NCI-H2196 (cell line): Measurements from ENCODE around the gene NEO1.
A peak's percentile ranks its signal among the peaks of the same experiment; 100 is the strongest.

Experiments used
- DNase-seq: peaks from one replicate; lab custom pipeline; 2025; ENCODE audit not compliant: unreplicated experiment; lab: John Stamatoyannopoulos, UW

NEO1 gene, protein sequence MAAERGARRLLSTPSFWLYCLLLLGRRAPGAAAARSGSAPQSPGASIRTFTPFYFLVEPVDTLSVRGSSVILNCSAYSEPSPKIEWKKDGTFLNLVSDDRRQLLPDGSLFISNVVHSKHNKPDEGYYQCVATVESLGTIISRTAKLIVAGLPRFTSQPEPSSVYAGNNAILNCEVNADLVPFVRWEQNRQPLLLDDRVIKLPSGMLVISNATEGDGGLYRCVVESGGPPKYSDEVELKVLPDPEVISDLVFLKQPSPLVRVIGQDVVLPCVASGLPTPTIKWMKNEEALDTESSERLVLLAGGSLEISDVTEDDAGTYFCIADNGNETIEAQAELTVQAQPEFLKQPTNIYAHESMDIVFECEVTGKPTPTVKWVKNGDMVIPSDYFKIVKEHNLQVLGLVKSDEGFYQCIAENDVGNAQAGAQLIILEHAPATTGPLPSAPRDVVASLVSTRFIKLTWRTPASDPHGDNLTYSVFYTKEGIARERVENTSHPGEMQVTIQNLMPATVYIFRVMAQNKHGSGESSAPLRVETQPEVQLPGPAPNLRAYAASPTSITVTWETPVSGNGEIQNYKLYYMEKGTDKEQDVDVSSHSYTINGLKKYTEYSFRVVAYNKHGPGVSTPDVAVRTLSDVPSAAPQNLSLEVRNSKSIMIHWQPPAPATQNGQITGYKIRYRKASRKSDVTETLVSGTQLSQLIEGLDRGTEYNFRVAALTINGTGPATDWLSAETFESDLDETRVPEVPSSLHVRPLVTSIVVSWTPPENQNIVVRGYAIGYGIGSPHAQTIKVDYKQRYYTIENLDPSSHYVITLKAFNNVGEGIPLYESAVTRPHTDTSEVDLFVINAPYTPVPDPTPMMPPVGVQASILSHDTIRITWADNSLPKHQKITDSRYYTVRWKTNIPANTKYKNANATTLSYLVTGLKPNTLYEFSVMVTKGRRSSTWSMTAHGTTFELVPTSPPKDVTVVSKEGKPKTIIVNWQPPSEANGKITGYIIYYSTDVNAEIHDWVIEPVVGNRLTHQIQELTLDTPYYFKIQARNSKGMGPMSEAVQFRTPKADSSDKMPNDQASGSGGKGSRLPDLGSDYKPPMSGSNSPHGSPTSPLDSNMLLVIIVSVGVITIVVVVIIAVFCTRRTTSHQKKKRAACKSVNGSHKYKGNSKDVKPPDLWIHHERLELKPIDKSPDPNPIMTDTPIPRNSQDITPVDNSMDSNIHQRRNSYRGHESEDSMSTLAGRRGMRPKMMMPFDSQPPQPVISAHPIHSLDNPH (N-terminal part only)

DNA sequence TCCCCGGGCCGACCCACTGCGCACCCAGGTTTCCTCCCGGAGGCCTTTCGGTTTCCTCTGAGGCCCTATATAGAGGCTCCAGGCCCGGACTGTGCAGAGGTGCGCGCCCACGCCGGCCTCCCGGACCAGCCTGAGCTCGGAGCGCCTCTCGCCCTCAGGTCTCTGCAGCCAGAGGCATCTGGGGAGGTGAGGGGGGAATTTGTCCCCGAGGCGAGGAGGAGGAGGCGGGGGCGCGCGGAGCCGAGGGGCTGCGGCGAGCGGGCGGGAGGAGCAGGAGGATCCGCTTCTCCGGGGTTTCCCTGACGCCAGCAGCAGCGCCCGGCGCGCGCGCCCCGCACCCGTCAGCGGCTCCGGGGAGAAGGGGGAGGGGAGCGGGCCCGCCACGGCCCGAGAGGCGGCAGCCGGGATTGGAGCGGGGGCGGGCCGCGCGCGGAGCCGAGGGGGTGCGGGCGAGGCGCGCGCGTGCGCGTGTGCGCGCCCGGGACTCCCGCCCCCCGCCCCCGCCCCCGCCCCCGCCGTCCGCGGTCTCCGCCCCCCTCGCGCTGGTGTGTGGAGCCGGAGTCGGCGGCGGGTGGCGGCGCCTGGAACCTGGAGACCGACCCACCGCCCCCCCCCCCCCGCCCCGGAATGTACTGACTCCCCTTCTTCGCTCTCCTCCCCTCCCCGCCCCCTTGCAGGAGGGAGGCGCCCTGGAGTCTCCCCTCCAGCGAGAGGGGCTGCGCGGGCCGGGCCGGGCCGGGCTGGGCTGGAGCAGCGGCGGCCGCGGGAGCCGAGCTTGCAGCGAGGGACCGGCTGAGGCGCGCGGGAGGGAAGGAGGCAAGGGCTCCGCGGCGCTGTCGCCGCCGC, at the start of gene NEO1:
Gene NEO1, plus strand, starts transcription at position 657 of the 846 bp plus-strand sequence. CDS start 213 bp downstream, outside the sequence.
- peak; percentile 80 for DNase-seq

DNA sequence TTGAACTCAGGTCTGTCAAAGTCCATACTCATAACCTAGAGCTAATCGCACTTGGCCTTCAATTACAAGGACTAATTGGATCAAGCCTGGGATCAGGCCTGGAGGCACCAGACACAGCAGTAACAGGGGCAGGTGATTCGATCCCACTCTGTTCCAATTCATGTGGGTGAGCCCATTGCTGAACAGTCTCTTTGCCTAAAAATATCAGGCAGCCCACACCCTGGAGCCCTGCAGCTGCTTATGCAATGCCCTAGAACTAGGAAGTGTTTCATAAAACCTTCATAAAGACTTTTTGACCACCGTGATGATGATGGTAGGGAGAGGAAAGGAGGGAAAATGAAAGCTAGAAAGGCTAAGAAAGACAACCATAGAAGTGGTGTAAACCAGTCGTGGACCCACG, 47.8 kb upstream of the NEO1 start:
- DNase-seq = no peak

DNA sequence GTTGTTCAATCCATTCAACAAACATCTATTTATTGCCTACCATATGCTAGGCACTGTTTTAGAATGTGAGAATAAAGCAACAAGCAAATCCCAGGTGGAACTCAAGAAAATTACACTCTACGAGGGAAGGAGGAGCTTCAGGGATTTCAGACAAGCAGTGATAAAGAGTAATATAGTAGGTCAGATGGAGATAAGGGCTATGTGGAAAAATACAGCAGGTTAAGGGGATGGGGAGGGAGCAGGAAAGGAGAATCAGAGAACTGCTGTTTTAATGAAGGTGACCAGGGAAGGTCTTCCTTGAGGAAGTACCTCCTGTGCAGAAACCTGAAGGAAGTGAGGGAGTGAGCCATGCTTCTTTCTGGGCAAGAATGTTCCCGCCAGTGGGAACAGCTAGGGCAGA, 47.2 kb upstream of the NEO1 start:
- no peak for DNase-seq

DNA sequence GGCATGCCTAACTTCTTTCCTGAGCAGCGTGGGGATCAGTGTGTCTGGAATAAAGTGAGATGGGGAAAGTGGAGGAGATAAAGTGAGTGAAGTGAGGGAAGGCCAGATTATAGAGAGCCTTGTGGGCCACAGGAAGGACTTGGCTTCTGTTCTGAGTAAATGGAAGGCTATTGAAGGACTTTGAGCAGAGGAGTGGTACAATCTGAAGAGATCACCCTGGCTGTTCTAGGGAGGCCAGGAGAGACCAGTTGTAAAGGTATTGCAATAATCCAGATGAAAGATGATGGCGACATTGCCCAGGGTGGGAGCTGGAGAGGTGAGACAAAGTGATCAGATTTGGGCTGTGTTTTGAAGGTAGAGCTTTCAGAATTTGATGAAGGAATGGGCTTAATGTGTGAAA, 46.8 kb upstream of the NEO1 start:
- no peak for DNase-seq

DNA sequence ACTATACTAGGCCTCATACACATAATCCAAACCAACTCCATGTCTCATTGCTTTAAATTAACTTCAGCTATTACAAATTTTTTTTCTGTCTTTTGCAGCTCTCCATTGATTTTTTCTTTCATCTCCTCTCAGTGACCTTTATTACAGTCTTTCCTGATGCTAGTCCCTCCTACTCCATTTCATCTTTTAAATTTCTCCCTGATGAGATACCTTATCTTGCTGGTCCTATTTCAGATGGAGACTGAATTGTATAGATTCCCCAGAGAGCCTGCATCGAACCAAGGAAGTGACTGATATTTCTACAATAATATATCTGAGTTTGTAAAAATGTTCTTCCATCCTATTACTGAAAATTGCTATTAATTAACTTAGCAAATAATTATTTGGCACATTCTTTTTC, 45.7 kb upstream of the NEO1 start:
- no peak for DNase-seq

DNA sequence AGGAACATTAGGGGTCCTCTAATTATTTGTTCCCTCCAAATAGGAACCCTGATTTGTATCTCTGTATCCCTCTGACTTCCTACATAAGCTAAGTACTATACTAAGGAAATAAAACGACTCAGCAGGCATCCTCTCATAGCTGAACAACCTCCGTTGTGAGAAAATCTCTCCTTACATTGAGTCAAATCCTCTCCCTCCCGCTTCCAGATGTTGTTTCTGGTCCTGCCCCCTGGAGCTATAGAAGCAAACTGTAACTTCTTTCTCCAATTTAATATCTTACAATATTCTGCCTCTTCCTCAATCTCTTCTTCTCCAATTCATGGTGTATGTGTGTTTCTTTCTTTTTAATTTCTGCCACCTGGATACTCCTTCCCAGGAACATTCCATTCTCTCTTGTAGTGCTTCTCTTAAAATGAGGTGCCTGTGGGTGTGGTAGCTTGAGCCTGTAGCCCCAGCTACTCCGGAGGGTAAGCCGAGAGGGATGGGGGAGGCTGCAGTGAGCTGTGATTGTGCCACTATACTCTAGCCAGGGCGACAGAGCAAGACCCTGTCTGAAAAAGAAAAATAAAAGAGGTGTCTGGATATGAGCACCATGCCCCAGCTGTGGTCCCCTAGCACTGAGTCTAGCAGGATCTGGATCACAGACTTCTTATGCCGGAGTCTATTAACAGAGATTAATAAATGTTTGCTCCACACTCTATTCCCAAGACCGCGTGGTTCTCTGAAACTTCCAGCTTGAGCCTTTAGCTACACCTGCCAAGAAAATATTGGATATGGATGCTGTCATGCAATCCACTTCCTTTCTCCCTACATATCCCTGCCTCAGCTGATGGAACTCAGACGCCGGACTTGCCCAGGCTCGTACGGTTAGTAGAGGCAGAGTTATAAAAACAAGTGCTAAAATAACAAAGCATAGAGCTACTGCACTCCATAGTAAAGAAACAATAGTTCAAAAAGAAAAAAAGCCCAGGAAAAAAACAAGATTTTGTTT, 42.9 kb upstream of the NEO1 start:
- no peak for DNase-seq

DNA sequence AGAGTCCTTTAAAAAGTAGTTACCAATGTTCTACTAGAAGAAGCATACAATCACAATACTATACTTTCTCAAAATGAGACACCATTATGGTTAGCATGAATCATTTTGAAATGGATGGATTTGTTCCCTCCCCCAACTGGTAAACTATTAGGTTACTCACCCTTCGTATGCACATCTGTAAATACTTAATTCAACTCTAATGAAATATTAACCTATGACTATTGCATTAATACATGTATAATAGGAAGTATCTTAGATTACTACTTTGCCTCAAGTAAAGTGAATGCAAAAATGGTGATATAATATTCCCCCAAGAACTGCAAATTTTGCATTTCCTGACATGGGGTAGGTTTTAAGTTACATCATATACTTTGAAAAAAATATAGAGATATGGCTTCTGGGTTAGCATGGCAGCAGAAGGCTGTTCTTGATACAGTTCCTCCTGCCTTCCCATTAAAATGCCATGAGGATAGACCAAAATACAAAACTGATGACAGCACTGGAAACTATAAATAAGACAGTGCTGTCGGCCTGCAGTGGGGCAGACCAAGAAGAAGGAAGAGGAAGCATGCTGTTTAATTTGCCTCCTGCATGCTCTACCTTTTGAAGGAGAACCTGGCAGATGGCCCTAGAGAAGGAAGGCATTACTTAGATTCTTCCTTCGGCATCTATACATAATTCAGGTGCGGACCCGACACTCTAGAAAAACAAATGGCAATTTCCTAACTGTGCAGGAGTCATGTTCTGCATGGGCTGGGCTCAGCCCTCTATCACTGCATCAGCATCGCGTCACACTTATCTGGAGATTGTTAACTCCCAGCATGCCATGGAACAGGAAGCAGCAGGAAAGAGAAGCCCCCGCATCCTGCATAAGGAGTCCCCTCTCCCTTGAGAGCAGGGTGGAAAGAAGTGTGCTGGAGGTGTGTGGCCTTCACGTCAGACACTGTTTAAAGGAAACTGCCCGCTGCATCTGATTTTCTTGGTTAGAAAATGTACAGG, 41.8 kb upstream of the NEO1 start:
- DNase-seq = no peak

DNA sequence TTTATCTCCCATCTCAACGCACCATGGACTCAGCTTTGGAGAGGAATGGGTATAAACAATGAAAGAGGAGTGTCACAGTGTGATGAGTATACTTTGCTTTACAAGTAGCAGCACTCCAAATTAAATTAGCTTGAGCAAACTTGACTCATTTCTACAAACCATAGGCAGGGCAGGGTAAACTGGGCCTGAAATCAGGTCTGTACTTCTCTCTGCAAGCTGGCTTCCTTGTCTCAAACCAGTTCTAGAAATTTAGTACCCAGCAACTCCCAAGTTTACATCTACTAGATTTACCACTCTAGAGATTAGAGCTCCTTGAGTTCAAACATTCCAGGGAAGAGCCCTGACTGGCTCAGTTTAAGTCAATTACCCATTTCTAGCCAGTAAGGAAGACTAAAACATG, 37.4 kb upstream of the NEO1 start:
- no peak for DNase-seq

DNA sequence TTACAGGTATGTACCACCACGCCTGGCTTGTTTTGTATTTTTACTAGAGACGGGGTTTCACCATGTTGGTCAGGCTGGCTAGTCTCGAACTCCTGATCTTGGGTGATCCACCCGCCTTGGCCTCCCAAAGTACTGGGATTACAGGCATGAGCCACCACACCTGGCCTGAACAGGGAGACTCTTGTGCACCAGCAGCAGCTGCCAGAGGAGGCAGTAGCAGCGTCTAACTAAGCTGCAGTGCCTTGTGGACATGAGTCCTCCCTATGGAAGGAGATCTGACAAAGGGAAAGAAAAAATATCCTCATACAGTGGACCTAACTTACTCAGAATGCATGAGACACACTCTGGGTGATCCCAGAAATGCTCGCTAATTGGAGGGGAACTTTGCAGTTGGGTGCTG, 36.8 kb upstream of the NEO1 start:
- DNase-seq = no peak

DNA sequence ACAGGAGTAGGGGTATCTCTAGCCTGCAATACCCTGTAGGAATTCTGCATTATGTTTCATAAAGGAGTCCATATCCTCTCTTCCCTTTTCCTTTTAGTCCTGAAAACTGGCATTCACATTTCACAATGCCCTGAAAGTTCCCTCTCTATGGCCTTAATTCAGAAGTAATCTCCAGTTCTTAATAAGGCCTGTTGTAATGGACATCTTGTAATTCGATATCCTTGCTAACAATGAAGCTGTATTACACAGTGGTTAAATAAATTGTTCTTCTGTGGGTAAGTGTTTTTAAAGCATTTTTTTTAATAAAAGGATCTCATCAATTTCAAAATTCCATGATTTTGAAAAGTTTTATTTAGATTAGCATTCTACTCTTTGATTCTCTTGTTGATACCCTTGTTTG, 34.3 kb upstream of the NEO1 start:
- no peak for DNase-seq

DNA sequence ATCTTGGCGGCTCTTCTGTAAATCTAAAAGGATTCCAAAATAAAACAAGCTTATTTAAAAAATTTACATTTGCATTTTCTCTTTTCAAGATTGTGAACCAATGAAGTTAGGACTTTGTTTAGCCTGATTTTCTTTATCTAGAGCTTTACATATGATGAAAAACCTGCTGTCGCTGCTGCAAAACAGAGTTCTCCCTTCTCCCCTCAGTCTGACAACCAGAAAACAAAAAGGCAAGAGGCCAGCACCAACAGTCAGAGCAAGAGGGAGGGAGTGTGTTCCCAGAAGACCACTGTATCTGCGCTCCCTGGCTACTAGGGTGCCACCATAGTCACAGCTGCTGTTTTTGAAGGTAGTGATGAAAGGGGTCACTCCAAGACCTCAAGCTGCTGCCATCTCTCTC, 33.1 kb upstream of the NEO1 start:
- no peak for DNase-seq

DNA sequence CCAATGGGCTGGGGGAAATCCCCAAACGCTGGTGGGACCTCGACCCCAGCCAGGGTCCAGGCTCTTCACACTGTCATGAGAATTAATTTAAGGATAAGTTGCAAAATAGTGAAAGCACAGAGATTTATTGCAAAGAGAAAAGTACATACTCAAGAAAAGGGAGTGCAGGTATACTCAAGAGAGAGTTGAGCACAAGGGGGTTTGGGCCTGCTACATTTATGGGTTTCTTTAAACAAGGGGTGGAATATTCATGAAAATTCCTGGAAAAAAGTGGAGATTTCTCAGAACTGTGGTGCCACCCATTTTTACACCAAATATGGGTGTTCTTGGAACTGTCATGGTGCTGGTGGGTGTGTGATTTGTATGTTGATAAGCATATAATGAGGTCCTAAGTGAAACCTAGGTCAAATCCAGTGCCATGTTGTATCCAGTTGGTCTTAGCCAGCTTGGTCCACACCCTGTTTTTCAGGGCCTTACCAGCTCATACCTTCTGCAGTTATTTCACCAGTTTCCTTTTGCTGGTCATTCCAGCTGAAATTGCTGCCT, 32.6 kb upstream of the NEO1 start:
- no peak for DNase-seq

DNA sequence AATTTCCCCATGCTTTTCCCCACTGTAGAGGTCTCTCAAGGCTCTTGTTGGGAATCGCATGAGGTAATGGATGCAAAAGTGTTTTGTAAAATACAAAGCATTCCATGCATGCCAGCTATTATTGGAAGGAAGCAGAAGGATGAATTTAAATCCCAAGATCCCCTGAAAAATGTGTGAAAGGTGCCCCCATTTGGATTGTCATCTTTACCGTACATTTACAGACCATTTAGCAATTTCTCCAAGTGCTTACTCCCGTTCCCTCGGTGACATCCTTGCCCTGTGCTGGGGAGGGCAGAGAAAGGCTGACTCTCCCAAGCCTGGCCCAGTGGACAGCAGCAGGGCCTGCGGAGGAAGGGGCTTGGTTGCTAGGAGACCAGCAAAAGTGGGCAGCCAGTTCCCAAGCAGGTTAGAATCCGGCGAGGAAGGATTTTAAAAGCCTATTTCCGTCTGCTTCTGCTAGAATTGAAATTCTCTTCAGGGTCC, 31.1 kb upstream of the NEO1 start:
- no peak for DNase-seq

DNA sequence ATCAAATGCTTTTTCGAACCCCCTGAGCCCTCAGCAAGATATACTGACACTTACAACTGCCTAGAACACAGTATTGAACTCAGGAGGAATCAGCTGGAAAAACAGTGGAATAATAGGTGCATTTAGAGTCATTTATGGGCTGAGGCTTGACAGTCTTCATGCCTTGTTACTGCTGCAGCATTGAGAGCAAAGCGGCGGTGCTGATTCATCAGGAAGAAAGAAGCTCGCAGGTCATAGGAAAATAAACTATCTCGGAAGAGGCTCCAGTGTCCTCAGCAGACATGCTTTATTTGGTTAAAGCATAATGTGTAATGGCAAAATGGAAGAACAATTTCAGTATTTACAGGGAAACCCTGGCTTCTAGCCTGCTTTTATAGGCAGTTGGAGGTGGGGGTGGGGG, 30.1 kb upstream of the NEO1 start:
- no peak for DNase-seq

DNA sequence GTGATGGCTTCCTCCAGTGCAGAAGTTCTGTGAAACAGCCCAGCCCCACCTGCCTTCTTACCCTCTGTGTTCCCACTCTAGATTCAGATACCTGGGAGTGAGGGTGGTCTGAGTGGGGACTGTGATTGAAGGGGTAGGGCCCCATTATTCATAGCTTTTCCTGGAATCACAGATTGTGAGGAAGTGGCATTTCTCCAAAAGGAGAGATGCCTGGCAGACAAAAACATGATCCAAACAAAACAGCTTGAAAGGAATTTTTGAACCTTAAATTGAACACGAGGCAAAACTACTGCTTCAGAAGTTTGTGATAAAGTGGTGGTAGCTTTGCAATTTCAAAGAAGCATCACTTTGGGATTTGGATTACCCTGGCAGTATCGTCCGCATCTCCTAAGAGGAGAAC, 29.2 kb upstream of the NEO1 start:
- no peak for DNase-seq

DNA sequence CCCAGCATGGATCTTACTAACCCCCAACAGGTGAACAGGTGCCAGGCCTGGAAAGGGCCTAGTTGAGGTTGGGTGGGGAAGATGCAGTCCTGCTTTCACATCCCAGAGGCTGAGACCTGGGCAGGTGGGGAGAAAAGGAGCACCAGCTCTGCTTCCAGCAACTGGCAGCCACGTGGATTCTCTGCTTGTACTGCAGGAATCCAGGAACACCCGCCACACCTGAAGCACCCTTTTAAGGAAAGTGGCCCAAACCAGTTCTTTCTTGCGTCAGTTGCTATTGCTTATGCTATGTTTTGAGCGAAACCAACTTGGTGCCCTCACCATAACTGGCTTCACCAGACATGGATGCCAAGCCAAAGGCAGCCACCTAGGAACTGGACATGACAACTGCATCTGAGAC, 28.1 kb upstream of the NEO1 start:
- DNase-seq = no peak

DNA sequence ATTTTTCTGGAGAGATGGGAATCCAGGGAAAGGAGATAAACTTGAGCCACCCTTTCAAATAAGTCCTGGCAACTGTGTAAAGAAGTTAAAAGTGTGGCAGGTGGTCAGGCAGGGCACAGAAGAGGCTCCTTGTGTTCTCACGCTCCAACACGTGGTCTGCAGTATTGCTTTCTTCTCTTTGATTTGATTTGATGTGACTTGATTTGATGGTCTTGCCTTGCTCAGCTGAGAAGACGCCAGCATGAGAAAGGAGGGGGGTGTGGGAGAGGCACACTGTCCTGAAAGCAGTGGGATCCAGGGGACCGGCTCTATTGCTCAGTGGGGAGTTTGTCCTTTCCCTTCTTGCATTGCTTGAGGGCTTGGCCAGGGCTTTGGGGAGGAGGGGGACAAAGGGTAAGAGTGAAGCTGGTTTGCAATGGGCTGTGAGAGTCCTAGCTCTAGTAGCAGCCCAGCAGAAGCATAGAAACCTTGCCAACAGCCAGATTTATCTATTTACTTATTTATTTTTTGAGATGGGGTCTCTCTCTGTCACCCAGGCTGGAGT, 25.7 kb upstream of the NEO1 start:
- no peak for DNase-seq
